ENCODE measurements around the gene RNASEH2C.

- TF ChIP-seq STAT5B (CRISPR knock-in tag; IDR thresholded peaks at IDR 0.05) (no peak), EP300 (IDR thresholded peaks at IDR 0.05; ENCODE audit: low read depth in 2 of 2, low read length in 2 of 2) (no peak), EP300 (CRISPR knock-in tag; IDR thresholded peaks at IDR 0.05; ENCODE audit: borderline replicate concordance) (no peak), ZFP82 (CRISPR knock-in tag; IDR thresholded peaks at IDR 0.05; ENCODE audit: borderline replicate concordance) (no peak), SIN3B (IDR thresholded peaks at IDR 0.05; ENCODE audit: low read length) (no peak), HOXD1 (CRISPR knock-in tag; IDR thresholded peaks at IDR 0.05) (no peak), HDAC2 (CRISPR knock-in tag; IDR thresholded peaks at IDR 0.05) (no peak), THAP7 (CRISPR knock-in tag; IDR thresholded peaks at IDR 0.05) (no peak), POLR2A (IDR thresholded peaks at IDR 0.05; ENCODE audit: insufficient read depth in 1 of 2, low read depth in 2 of 2, low read length in 2 of 2) (no peak), MYC (CRISPR knock-in tag; IDR thresholded peaks at IDR 0.05; ENCODE audit: borderline replicate concordance) (no peak), CEBPB (IDR thresholded peaks at IDR 0.05; ENCODE audit: borderline replicate concordance, low read depth, low read length) (no peak), RFX1 (IDR thresholded peaks at IDR 0.05) (no peak), RFXAP (CRISPR knock-in tag; IDR thresholded peaks at IDR 0.05; ENCODE audit: borderline replicate concordance) (no peak), EZH2 (conservative IDR thresholded peaks at IDR 0.05; ENCODE audit: low read depth, low read length) (no peak)
These were observed 40.3 kb downstream of the RNASEH2C start for GRCh38 chr11:65680192-65680743.
